Gastrocnemius medialis (tissue), 4 donors: Measurements from ENCODE around the gene ARL8B.

Experiments
- CTCF ChIP-seq, 5 experiments: fragments of 450-650 bp in 3 of 5; fragments of 200-600 bp in 2 of 5; sonication (generic) in 2 of 5; IDR thresholded peaks in 4 of 5; conservative IDR thresholded peaks in 1 of 5; 1 replicate in 4 of 5; 2 replicates in 1 of 5; pipeline ENCODE4 v1.5.1; 2016 to 2019; ENCODE audit warnings: antibody characterized with exemption in 5 of 5, mild to moderate bottlenecking in 3 of 5, moderate library complexity in 3 of 5
- POLR2A ChIP-seq, 2 donors: fragments of 450-650 bp; IDR thresholded peaks; one replicate each; pipeline ENCODE4 v1.6.1; 2017; ENCODE audit warnings: antibody characterized with exemption in 2 of 2, mild to moderate bottlenecking in 2 of 2, moderate library complexity in 2 of 2

GRCh38 chr3:5198986-5199731 is 77.1 kb downstream of the ARL8B start:
- TF ChIP-seq CTCF (IDR thresholded peaks at IDR 0.05 in 4 of 5, conservative IDR thresholded peaks at IDR 0.05 in 1 of 5) (no peak), POLR2A (IDR thresholded peaks at IDR 0.05) (no peak)
